Upper lobe of left lung (tissue), 4 donors: Measurements from ENCODE around the gene SERINC5.

Source experiments
- EP300 ChIP-seq, 4 donors: sonication (generic); formaldehyde crosslinking; IDR thresholded peaks; one replicate each; pipeline ENCODE4 v1.5.1; 2017; ENCODE audit warnings: antibody characterized with exemption in 4 of 4, control low read depth in 2 of 4
- POLR2A ChIP-seq, 4 donors: fragments of 450-650 bp; IDR thresholded peaks; one replicate each; pipeline ENCODE4 v1.5.1; 2016 to 2017; ENCODE audit warnings: antibody characterized with exemption in 4 of 4, mild to moderate bottlenecking in 2 of 4
- POLR2AphosphoS5 ChIP-seq, 2 donors: sonication (generic); formaldehyde crosslinking; IDR thresholded peaks; one replicate each; pipeline ENCODE4 v1.5.1; 2017; ENCODE audit warnings: antibody characterized with exemption in 2 of 2
- TF ChIP-seq, protein P1 (sequence below), 6 experiments: fragments of 450-650 bp in 4 of 6; fragments of 200-600 bp in 2 of 6; sonication (generic) in 2 of 6; IDR thresholded peaks; one replicate each; pipeline ENCODE4 v1.5.1; 2016 to 2019; ENCODE audit warnings: antibody characterized with exemption in 6 of 6

DNA sequence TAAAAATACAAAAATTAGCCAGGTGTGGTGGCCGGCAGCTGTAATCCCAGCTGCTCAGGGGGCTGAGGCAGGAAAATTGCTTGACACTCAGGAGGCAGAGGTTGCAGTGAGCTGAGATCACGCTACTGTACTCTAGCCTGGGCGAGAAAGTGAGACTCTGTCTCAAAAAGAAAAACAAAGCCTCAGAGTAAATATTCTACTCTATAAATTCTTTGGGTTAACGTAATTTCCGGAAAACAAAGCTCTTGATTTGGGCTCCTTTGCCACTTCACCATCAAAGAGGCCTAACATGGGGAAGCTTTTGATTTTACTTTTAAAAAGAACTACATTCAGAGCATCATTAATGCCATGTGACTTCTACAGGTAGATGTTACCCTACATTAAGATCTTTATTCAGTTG lies 103.1 kb downstream of the SERINC5 start:
- TF ChIP-seq, protein P1, sequence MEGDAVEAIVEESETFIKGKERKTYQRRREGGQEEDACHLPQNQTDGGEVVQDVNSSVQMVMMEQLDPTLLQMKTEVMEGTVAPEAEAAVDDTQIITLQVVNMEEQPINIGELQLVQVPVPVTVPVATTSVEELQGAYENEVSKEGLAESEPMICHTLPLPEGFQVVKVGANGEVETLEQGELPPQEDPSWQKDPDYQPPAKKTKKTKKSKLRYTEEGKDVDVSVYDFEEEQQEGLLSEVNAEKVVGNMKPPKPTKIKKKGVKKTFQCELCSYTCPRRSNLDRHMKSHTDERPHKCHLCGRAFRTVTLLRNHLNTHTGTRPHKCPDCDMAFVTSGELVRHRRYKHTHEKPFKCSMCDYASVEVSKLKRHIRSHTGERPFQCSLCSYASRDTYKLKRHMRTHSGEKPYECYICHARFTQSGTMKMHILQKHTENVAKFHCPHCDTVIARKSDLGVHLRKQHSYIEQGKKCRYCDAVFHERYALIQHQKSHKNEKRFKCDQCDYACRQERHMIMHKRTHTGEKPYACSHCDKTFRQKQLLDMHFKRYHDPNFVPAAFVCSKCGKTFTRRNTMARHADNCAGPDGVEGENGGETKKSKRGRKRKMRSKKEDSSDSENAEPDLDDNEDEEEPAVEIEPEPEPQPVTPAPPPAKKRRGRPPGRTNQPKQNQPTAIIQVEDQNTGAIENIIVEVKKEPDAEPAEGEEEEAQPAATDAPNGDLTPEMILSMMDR (IDR thresholded peaks at IDR 0.05) = no peak
- TF ChIP-seq POLR2A (IDR thresholded peaks at IDR 0.05) = no peak
- no peak for TF ChIP-seq POLR2AphosphoS5 (IDR thresholded peaks at IDR 0.05)
- TF ChIP-seq EP300 (IDR thresholded peaks at IDR 0.05) = no peak
